DOHH2 (cell line): Measurements from ENCODE around the gene PPP6R3.

Experiments
- H3F3A ChIP-seq: fragments of 200-600 bp; sonication (generic), shearing (Covaris generic); 2 replicates; pipeline ENCODE4 v1.6.0; 2016; ENCODE audit warnings: antibody characterized with exemption, mild to moderate bottlenecking; ENCODE audit not compliant: control insufficient read depth, insufficient read depth
- H3K27ac ChIP-seq: fragments of 200-600 bp; sonication (generic); 2 replicates; pipeline ENCODE4 v1.5.1; 2014; ENCODE audit warnings: low read depth, mild to moderate bottlenecking, low read length, moderate library complexity
- H3K27me3 ChIP-seq: fragments of 200-600 bp; sonication (generic); 2 replicates; pipeline ENCODE4 v1.6.1; 2014; ENCODE audit warnings: mild to moderate bottlenecking, low read length, mixed read lengths; ENCODE audit not compliant: control insufficient read depth
- H3K36me3 ChIP-seq: fragments of 200-600 bp; sonication (generic); 2 replicates; pipeline ENCODE4 v1.6.1; 2014; ENCODE audit warnings: mild to moderate bottlenecking, low read length, moderate library complexity, mixed read lengths; ENCODE audit not compliant: control insufficient read depth
- H3K4me1 ChIP-seq: fragments of 200-600 bp; sonication (generic); 2 replicates; pipeline ENCODE4 v1.6.1; 2014; ENCODE audit warnings: mild to moderate bottlenecking, low read length, mixed read lengths; ENCODE audit not compliant: control insufficient read depth
- H3K4me2 ChIP-seq: fragments of 200-600 bp; sonication (generic); 2 replicates; pipeline ENCODE4 v1.6.0; 2014; ENCODE audit warnings: mild to moderate bottlenecking, low read length, moderate library complexity
- H3K4me3 ChIP-seq: fragments of 200-600 bp; sonication (generic); 2 replicates; pipeline ENCODE4 v1.5.1; 2014; ENCODE audit warnings: mild to moderate bottlenecking, low read length, mixed read lengths
- H3K79me2 ChIP-seq: fragments of 200-600 bp; sonication (generic); 2 replicates; pipeline ENCODE4 v1.6.1; 2014; ENCODE audit warnings: mild to moderate bottlenecking, low read length, mixed read lengths; ENCODE audit not compliant: control insufficient read depth
- H3K9me2 ChIP-seq: fragments of 200-600 bp; sonication (generic); replicated peaks from 2 replicates; pipeline ENCODE4 v1.6.1; 2014; ENCODE audit warnings: mild to moderate bottlenecking, low read length, mixed read lengths; ENCODE audit not compliant: control insufficient read depth
- H3K9me3 ChIP-seq: fragments of 200-600 bp; sonication (generic); 2 replicates; pipeline ENCODE4 v1.6.1; 2014; ENCODE audit warnings: antibody characterized with exemption, low read length, mixed read lengths; ENCODE audit not compliant: control insufficient read depth, insufficient read depth
- H4K20me1 ChIP-seq: fragments of 200-600 bp; sonication (generic); 2 replicates; pipeline ENCODE4 v1.6.0; 2014; ENCODE audit warnings: low read depth, mild to moderate bottlenecking, antibody characterized with exemption, low read length, moderate library complexity; ENCODE audit not compliant: control insufficient read depth, insufficient read depth
- EZH2phosphoT487 ChIP-seq: fragments of 200-600 bp; sonication (generic); IDR thresholded peaks from 2 replicates; pipeline ENCODE4 v1.6.1; 2017; ENCODE audit warnings: borderline replicate concordance, mild to moderate bottlenecking, antibody characterized with exemption, low read length, moderate library complexity, mixed read lengths
- TF ChIP-seq, protein P1 (sequence below): fragments of 200-600 bp; sonication (generic); IDR thresholded peaks from one replicate; pipeline ENCODE4 v1.5.1; 2014; ENCODE audit warnings: antibody characterized with exemption, mild to moderate bottlenecking, low read depth, low read length; ENCODE audit not compliant: poor library complexity, severe bottlenecking

PPP6R3 gene

DNA sequence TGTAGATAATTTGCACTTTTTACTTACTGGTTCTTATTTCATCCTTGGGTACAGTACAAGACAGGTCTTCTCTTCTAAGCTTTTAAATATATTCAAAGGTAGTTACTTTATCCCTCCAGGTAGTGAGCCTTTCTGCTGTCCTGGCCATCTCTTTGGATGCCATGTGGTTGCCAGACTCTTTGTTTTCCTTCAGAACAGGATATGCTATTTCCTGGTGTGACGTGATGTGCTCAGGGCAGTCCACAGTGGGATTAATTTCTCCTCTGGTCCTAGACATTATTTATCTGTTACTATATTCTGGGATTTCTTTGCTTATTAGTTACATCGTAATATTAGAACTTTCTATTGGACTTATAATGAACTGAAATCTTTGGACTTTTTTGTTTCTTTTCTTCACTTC lies 63.7 kb downstream of the PPP6R3 start:
- Histone ChIP-seq H3K27ac (no peak overlapping the region), H3K9me3 (no peaks in the 10 kb centered on the region), H3K4me3 (no peak overlapping the region), H4K20me1 (0 out of 2 replicates have a peak, but pooled peaks cover 2% of the 10 kb centered on the region), H3K79me2 (peaks cover 81% of the 10 kb centered on the region), H3K4me2 (no peak overlapping the region), H3F3A (no peaks in the 10 kb centered on the region), H3K9me2 (no peaks in the 10 kb centered on the region), H3K27me3 (no peaks in the 10 kb centered on the region), H3K36me3 (peaks cover 97% of the 10 kb centered on the region), H3K4me1 (no peaks in the 10 kb centered on the region)
- TF ChIP-seq EZH2phosphoT487, result no peak
- TF ChIP-seq, protein P1, sequence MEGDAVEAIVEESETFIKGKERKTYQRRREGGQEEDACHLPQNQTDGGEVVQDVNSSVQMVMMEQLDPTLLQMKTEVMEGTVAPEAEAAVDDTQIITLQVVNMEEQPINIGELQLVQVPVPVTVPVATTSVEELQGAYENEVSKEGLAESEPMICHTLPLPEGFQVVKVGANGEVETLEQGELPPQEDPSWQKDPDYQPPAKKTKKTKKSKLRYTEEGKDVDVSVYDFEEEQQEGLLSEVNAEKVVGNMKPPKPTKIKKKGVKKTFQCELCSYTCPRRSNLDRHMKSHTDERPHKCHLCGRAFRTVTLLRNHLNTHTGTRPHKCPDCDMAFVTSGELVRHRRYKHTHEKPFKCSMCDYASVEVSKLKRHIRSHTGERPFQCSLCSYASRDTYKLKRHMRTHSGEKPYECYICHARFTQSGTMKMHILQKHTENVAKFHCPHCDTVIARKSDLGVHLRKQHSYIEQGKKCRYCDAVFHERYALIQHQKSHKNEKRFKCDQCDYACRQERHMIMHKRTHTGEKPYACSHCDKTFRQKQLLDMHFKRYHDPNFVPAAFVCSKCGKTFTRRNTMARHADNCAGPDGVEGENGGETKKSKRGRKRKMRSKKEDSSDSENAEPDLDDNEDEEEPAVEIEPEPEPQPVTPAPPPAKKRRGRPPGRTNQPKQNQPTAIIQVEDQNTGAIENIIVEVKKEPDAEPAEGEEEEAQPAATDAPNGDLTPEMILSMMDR, result no peak

DNA sequence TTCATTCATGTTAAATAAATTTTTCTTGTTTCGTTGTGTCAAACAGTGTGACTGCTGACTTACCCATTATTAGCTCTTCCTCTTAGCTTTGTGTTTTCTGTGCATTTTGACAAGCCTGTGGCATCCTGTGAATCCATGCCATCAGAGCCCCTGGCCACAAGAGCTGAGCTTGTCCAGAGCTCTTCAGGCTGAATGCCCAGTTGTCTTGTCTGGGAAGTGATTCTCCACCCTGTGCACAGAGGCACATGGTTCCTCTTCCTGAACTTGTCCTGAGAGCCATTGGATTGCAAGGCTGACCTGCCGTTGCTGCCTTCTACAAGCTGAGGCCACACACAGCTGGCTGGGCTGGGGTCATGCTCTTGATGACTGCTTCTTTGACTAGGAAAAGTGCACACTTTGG lies 64.1 kb downstream of the PPP6R3 start:
- TF ChIP-seq EZH2phosphoT487, result no peak
- TF ChIP-seq, protein P1, result no peak
- Histone ChIP-seq H3K4me2 (no peak overlapping the region), H3K79me2 (peaks cover 81% of the 10 kb centered on the region), H3K4me3 (no peak overlapping the region), H3K9me2 (no peaks in the 10 kb centered on the region), H3K9me3 (no peaks in the 10 kb centered on the region), H3K4me1 (no peaks in the 10 kb centered on the region), H3K27ac (no peak overlapping the region), H3K27me3 (no peaks in the 10 kb centered on the region), H4K20me1 (no peaks in the 10 kb centered on the region), H3K36me3 (peaks cover 93% of the 10 kb centered on the region), H3F3A (no peaks in the 10 kb centered on the region)

DNA sequence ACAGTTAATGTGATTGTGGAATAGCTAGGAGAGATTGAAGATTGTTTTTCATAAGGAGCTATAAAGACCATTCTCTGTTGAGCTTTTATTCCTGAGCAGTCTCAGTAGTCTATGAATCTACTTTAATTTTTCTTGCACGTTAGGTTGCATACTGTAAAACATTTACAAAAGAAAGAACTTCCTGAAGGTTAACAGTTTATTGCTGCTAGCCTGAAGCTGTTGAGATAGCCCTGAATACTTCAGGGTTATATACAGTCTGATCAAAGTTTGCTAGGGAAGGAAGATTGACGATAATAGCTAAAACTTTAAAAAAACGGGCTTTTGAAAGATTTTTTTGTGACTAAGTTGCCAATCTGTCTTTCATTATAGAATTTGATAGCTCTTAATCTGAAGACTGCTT lies 64.8 kb downstream of the PPP6R3 start:
- no peak overlapping the region for H3K27ac ChIP-seq
- no peaks in the 10 kb centered on the region for H3K27me3 ChIP-seq
- peaks cover 81% of the 10 kb centered on the region for H3K79me2 ChIP-seq
- peaks cover 93% of the 10 kb centered on the region for H3K36me3 ChIP-seq
- no peaks in the 10 kb centered on the region for H4K20me1 ChIP-seq
- H3K9me3 ChIP-seq, result no peaks in the 10 kb centered on the region
- no peaks in the 10 kb centered on the region for H3K4me1 ChIP-seq
- H3F3A ChIP-seq, result no peaks in the 10 kb centered on the region
- TF ChIP-seq, protein P1, result no peak
- TF ChIP-seq EZH2phosphoT487, result no peak
- H3K9me2 ChIP-seq, result no peaks in the 10 kb centered on the region
- H3K4me2 ChIP-seq, result no peak overlapping the region
- H3K4me3 ChIP-seq, result no peak overlapping the region

DNA sequence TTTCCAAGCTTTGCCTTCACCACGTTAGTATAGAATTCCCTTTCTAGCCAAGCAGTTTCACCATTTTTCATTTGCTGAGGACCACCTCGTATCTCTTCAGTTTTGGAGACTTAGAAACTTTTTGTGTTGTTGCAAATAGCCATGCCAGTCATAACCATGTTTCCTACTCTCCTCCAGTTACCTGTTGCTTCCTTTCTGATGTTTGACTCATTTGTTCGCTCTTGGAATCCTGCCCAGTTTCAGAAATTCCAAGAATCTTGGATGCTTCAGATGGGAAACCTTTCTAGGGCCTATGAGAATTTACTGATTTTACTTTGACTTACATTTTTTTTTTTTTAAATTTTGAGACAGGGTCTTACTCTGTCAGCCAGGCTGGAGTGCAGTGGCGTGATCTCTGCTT lies 65.4 kb downstream of the PPP6R3 start:
- Histone ChIP-seq H3K27ac (no peak overlapping the region), H3K36me3 (peaks cover 93% of the 10 kb centered on the region)

More for the DNA sequence above, 65.4 kb downstream of the PPP6R3 start:
- no peak for TF ChIP-seq EZH2phosphoT487
- TF ChIP-seq, protein P1, result no peak
- Histone ChIP-seq H3K9me3 (no peaks in the 10 kb centered on the region), H3K27me3 (no peaks in the 10 kb centered on the region), H3K4me3 (no peak overlapping the region), H3K9me2 (no peaks in the 10 kb centered on the region), H3F3A (no peaks in the 10 kb centered on the region), H3K4me1 (no peaks in the 10 kb centered on the region), H3K79me2 (peaks cover 84% of the 10 kb centered on the region), H4K20me1 (no peaks in the 10 kb centered on the region), H3K4me2 (no peak overlapping the region)
